Kidney glomerular epithelial cell (primary cell): Measurements from ENCODE around the gene TXNRD2.
"Not testable (repeated sequence)": the region's sequence is repeated elsewhere in the genome, so short reads cannot be mapped to it uniquely, and the experiment has no call there.

Experiments
- DNase-seq: peaks from one replicate; lab custom pipeline; 2025; lab: John Stamatoyannopoulos, UW

Gene TXNRD2

GRCh38 chr22:19844377-19845053 lies 97.1 kb downstream of the TXNRD2 start:
- no peak for DNase-seq

DNA sequence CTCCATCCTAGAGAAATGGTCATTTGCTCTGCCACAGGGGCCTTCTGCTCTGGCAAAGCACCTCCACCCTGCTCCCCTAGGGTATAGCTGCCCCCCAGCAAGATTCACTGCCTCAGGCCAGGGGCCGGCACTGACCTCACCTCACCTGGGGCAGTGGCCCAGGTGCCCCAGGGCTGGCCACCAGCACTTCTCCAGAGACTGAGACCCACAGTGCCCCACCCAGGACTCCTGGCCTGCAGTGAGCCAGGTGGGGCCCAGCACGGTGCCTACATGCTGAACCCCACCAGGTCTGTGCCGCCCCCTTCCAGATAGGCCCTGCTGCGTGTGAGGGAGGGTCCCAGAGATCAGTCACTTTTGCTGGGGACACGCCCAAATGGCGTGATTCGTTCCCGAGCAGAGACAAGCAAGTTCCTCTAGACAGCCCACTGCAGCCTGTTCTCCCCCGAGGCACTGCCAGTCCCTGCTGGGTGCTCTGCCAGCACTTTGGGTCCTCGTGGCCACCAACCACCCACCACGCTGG lies 97.7 kb downstream of the TXNRD2 start:
- no peak for DNase-seq

- DNase-seq: no peak
These were observed 98.3 kb downstream of the TXNRD2 start for GRCh38 chr22:19843107-19843856.

DNA sequence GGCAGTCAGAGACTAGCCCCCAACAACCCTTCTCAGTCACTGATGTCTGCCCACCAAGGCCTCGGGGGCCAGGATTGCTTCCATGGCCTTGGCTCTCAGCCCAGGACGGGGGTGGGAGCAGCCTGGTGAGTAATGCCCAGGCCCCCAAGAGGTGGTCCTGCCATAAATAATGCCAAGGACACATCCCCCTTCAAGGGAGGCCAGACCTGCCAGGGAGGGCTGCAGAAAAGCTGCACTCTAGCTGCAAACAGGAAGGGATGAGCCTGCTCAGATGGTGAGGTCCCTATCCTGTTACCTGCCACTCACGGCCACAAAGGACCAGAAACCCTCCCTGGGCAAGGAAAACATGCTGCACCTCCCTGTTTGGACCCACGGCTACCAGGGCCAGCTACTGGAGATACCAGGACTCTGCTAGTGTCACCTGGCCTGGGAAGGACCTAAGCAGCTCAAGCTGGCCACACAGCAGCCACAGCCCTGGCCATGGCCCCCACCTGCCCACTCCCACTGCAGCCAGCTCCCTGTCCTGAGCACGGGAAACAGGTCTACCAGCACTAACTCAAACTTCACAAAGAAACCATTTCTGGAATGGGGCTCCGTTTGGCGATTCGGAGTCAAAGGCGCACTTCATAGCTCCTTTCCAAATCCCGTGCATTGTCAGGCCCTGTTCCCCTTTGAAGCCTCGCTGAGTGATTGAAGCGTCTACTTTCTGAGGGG lies 99.1 kb downstream of the TXNRD2 start:
- no peak for DNase-seq

GRCh38 chr22:19841641-19842392 lies 99.8 kb downstream of the TXNRD2 start:
- DNase-seq: no peak

GRCh38 chr22:19840955-19841640 lies 100.5 kb downstream of the TXNRD2 start:
- DNase-seq: no peak

DNA sequence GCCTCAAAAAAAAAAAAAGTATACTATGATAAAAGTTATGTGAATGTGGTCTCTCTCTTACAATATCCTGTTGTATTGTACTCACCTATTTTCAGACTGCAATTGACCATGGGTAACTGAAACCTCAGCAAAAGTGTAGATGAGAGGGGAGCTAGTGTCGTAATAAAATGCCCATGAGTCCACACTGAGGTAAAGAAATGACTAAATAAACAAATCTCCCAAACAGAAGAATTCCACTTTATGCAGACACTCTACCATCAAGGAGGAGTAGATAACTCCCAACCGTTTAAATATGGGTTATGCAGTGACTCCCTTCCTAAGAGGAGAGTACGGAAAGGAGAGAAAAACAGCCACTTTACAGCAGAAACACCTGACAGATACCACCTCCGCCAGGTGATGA lies 101.6 kb downstream of the TXNRD2 start:
- no peak for DNase-seq

GRCh38 chr22:19837915-19838314 lies 103.7 kb downstream of the TXNRD2 start:
- no peak for DNase-seq

GRCh38 chr22:19836512-19836911 lies 105.1 kb downstream of the TXNRD2 start:
- no peak for DNase-seq

GRCh38 chr22:19834599-19834998 lies 107.0 kb downstream of the TXNRD2 start:
- DNase-seq: no peak

GRCh38 chr22:19833327-19833726 lies 108.3 kb downstream of the TXNRD2 start:
- DNase-seq: not testable (repeated sequence)

DNA sequence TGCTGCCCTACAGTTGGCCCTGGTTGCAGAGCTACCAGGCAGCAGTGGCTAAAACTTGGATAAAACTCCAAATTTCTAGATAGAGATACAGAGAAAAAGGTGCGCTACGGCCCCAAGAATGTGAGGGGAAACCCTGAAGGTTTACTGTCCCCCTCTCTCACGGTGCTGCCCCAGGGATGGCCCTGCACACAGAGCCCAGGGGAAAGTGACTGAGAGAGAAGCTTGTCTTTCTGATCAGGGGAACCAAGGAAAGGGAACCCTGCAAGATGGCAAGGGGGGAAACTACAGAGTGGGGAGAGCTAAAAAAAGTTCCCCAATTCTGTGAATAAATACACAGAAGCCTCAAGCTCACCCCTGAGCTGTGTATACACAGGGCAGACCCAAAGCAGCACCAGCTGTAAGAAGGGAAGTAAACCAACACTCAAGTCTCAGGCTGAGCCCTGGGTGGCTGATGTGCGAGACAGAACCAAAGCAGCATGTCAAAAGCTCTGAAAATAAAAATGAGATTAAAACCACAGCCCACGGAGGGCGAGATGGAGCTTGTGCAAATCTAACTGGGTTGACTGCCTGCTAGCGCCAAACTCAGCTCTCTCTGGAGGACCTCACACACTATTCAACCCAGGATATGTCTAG lies 109.0 kb downstream of the TXNRD2 start:
- no peak for DNase-seq

- DNase-seq: not testable (repeated sequence)
These were observed 109.6 kb downstream of the TXNRD2 start for GRCh38 chr22:19831979-19832378.

GRCh38 chr22:19831016-19831415 lies 110.6 kb downstream of the TXNRD2 start:
- DNase-seq: no peak

DNA sequence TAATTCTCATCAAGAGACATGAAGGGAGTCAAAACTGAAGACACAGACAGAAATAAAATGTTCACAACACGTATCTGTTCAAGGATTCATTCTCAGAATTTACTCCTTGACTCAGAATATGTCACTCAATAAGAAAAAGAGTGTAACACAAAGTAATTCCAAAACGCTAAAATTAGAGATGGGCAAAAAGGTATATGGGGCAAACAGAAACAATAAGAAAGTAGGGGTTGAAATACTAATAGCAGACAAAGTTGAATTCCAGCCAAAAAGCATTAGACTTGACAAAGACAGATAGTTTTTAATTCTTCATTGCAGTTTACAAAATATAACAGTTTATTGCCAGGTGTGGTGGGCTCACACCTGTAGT lies 113.6 kb downstream of the TXNRD2 start:
- DNase-seq: no peak

DNA sequence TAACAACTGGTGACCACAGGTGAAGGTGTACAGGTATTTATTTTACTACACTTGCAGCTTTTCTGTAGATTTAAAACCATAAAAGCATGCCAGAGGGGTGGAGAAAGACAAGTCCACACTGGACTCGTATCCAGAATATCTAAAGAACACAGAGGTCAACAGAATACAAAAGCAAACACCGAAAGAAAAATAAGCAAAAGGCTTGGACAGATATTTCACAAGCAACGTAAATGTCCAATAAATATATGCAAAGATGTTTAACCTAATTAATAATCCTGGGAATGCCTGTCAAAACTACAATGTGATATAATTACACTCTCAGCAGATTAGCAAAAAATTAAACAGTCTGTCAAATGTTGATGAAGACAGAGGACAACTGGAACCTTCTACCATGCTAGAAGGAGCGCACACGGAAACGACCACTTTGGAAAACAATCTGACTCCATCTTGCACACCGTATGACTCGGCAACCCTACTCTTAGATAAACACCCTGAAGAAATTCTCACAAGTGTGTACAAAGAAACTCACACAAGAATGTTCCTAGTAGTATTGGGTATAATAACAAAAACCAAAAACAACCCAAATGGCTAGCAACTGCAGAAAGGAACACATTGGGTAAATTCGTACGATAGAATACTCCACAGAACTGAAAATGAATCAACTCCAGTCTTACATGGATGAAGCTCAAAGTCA lies 114.1 kb downstream of the TXNRD2 start:
- DNase-seq: no peak

- no peak for DNase-seq
These were observed 115.0 kb downstream of the TXNRD2 start for GRCh38 chr22:19826619-19826950.

GRCh38 chr22:19825904-19826618 lies 115.6 kb downstream of the TXNRD2 start:
- no peak for DNase-seq
